ENCODE results near the gene CNTNAP2. TPM values are rescaled to one million over a fixed set of nuclear protein-coding genes. Genes with fewer than 3 reads are reported as not detected.

Gene CNTNAP2
- total RNA-seq, 6 experiments from 2014 or later = 1.8 to 8.1 (median 3.9) TPM

DNA sequence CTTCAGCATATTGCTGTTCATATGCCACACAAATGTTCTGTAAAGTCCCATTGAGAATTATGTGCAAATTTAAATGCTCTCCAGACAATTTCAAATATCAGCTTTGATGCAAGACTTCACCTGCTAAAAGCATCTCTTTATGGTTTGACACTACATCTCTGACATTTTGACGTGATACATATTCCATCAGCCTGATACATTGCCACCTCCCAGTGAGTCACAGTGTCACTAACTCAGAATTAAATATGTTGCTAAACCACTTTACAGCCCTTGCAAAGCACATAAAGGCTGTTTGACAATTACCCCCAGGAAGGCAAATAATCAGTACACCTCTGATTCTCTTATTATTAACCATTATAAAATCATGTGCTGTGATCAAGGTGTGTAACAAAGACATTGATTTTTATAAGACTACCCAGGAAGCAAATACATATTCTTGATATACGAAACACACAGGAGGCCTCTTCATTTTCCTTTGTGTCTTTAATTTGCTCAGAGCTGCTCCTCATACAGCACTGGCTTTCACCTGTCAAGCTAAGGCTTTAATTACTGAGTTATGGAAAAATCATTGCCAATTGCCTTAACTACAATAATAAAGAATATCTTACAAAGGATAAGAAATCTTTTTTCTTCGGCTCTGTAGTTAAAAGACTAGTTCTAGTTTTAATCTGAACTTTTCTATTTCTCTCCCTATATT is 1926.5 kb downstream of the CNTNAP2 start:
- DNase-seq = no peak
- no peaks in the 10 kb centered on the region for H3K36me3 ChIP-seq
- no peaks in the 10 kb centered on the region for H3K27me3 ChIP-seq
- H3K9me3 ChIP-seq = no peaks in the 10 kb centered on the region
- H3K4me3 ChIP-seq = no peak overlapping the region
- 62% methylated on average over 3 of the region's 3 CpGs for WGBS (ENCODE audit: insufficient coverage, low coverage, low lambda C conversion rate, missing lambda C conversion rate)
- ATAC-seq = no peak
- no peaks in the 10 kb centered on the region for H3K4me1 ChIP-seq
- no peak for TF ChIP-seq POLR2A (IDR thresholded peaks at IDR 0.05)
- TF ChIP-seq, protein P1, sequence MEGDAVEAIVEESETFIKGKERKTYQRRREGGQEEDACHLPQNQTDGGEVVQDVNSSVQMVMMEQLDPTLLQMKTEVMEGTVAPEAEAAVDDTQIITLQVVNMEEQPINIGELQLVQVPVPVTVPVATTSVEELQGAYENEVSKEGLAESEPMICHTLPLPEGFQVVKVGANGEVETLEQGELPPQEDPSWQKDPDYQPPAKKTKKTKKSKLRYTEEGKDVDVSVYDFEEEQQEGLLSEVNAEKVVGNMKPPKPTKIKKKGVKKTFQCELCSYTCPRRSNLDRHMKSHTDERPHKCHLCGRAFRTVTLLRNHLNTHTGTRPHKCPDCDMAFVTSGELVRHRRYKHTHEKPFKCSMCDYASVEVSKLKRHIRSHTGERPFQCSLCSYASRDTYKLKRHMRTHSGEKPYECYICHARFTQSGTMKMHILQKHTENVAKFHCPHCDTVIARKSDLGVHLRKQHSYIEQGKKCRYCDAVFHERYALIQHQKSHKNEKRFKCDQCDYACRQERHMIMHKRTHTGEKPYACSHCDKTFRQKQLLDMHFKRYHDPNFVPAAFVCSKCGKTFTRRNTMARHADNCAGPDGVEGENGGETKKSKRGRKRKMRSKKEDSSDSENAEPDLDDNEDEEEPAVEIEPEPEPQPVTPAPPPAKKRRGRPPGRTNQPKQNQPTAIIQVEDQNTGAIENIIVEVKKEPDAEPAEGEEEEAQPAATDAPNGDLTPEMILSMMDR (IDR thresholded peaks at IDR 0.05) = no peak
- H3K27ac ChIP-seq = no peak overlapping the region
- intact Hi-C loops (cut with DNase I) = no loop called here

DNA sequence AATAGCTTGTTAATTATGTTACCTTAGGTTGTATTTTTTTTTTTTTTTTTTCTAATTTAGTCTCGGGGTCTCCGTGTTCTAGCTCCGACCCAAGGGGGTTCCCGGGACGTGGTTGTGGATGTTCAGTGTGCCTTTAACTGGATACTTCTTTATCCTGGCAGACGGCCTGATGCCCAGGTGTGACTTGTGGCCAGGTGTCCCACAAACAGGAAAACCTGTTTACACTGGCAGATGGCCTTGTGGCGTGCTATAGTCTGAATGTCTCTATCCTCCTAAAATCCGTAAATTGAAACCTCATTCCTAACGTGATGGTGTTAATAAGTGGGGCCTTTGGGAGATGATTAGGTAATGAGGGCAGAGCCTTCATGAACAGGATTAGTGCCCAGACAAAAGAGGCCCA is 1927.6 kb downstream of the CNTNAP2 start:
- Histone ChIP-seq H3K9me3 (no peaks in the 10 kb centered on the region), H3K36me3 (no peaks in the 10 kb centered on the region), H3K4me3 (no peak overlapping the region), H3K27me3 (no peaks in the 10 kb centered on the region), H3K4me1 (no peaks in the 10 kb centered on the region), H3K27ac (no peak overlapping the region)
- DNase-seq = no peak
- WGBS (ENCODE audit: insufficient coverage, low coverage, low lambda C conversion rate, missing lambda C conversion rate) = 66% methylated on average over 9 of the region's 9 CpGs
- ATAC-seq = no peak
- TF ChIP-seq, protein P1 (IDR thresholded peaks at IDR 0.05) = no peak
- TF ChIP-seq POLR2A (IDR thresholded peaks at IDR 0.05) = no peak
- intact Hi-C loops (cut with DNase I) = no loop called here

DNA sequence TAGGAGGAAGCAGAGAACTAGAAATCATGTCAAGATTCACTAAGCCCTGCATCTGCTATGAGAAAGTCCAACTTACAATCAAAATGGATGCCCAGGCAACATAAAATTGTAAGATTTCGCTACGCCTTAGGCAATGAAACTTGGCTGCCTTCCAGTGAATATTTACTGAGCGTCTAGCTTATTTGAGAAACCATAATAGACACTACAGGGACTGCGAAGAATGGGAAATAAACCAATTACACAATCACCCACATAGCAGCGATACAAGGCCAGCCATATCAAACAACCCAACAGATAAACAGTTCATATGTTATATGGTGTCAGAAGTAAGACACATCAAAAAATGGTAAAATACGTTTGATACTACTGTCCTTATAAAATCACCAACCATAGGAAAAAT is 1928.9 kb downstream of the CNTNAP2 start:
- intact Hi-C loops (cut with DNase I) = no loop called here
- H3K4me1 ChIP-seq = no peaks in the 10 kb centered on the region
- TF ChIP-seq, protein P1 (IDR thresholded peaks at IDR 0.05) = no peak
- no peak for TF ChIP-seq POLR2A (IDR thresholded peaks at IDR 0.05)
- H3K9me3 ChIP-seq = no peaks in the 10 kb centered on the region
- no peaks in the 10 kb centered on the region for H3K27me3 ChIP-seq
- DNase-seq (no peak), ATAC-seq (no peak)
- no peak overlapping the region for H3K4me3 ChIP-seq
- 55% methylated on average over 6 of the region's 6 CpGs for WGBS (ENCODE audit: insufficient coverage, low coverage, low lambda C conversion rate, missing lambda C conversion rate)
- no peak overlapping the region for H3K27ac ChIP-seq
- H3K36me3 ChIP-seq = no peaks in the 10 kb centered on the region

DNA sequence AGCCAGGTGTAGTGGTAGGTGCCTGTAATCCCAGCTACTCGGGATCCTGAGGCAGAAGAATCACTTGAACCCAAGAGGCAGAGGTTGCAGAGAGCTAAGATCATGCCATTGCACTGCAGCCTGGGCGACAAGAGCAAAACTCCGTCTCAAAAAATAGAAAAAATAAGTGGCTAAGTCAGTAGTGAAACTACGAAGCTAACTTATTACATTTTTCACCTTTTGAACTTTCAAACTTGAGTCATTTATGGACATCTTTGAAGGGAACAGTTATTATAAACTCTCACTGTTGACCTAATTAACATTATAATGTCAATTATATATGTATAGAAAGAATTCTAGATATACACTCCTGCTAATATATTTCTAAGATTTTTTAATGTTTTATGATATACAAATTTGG is 1932.5 kb downstream of the CNTNAP2 start:
- ATAC-seq (no peak), DNase-seq (no peak)
- 48% methylated on average over 4 of the region's 4 CpGs for WGBS (ENCODE audit: insufficient coverage, low coverage, low lambda C conversion rate, missing lambda C conversion rate)
- H3K4me3 ChIP-seq = no peak overlapping the region
- TF ChIP-seq POLR2A (IDR thresholded peaks at IDR 0.05) = no peak
- TF ChIP-seq, protein P1 (IDR thresholded peaks at IDR 0.05) = no peak
- H3K4me1 ChIP-seq = no peaks in the 10 kb centered on the region
- H3K9me3 ChIP-seq = no peaks in the 10 kb centered on the region
- H3K27ac ChIP-seq = no peak overlapping the region
- H3K27me3 ChIP-seq = no peaks in the 10 kb centered on the region
- intact Hi-C loops (cut with DNase I) = no loop called here
- no peaks in the 10 kb centered on the region for H3K36me3 ChIP-seq
